ENCODE measurements around the gene GPC3.

Gene GPC3

GRCh38 chrX:133670383-133670782, 315.0 kb downstream of the GPC3 start:
- peak; percentile 48 for DNase-seq

- DNase-seq, result no peak
Measured at GRCh38 chrX:133669214-133669613, 316.2 kb downstream of the GPC3 start.

GRCh38 chrX:133668225-133668931, 317.0 kb downstream of the GPC3 start:
- no peak for DNase-seq

GRCh38 chrX:133666256-133666655, 319.1 kb downstream of the GPC3 start:
- no peak for DNase-seq

GRCh38 chrX:133661962-133662839, 323.2 kb downstream of the GPC3 start:
- DNase-seq, result no peak

- DNase-seq, result no peak
Measured at GRCh38 chrX:133660281-133660680, 325.1 kb downstream of the GPC3 start.

GRCh38 chrX:133658293-133658911, 327.0 kb downstream of the GPC3 start:
- DNase-seq, result no peak

- no peak for DNase-seq
Measured at GRCh38 chrX:133655275-133656265, 329.8 kb downstream of the GPC3 start.

GRCh38 chrX:133654811-133655210, 330.6 kb downstream of the GPC3 start:
- no peak for DNase-seq

- no peak for DNase-seq
Measured at GRCh38 chrX:133653358-133653757, 332.0 kb downstream of the GPC3 start.

- DNase-seq, result no peak
Measured at GRCh38 chrX:133652185-133652584, 333.2 kb downstream of the GPC3 start.

- DNase-seq, result no peak
Measured at GRCh38 chrX:133650239-133650638, 335.2 kb downstream of the GPC3 start.

- no peak for DNase-seq
Measured at GRCh38 chrX:133649651-133650050, 335.7 kb downstream of the GPC3 start.

GRCh38 chrX:133648594-133648993, 336.8 kb downstream of the GPC3 start:
- no peak for DNase-seq

- DNase-seq, result no peak
Measured at GRCh38 chrX:133646719-133647116, 338.7 kb downstream of the GPC3 start.

- no peak for DNase-seq
Measured at GRCh38 chrX:133645977-133646718, 339.2 kb downstream of the GPC3 start.

GRCh38 chrX:133645256-133645655, 340.1 kb downstream of the GPC3 start:
- DNase-seq, result no peak

GRCh38 chrX:133640161-133641015, 345.0 kb downstream of the GPC3 start:
- no peak for DNase-seq

- no peak for DNase-seq
Measured at GRCh38 chrX:133639726-133640125, 345.7 kb downstream of the GPC3 start.

GRCh38 chrX:133638285-133638684, 347.1 kb downstream of the GPC3 start:
- DNase-seq, result no peak

- DNase-seq, result no peak
Measured at GRCh38 chrX:133637765-133638164, 347.6 kb downstream of the GPC3 start.

Data from NCI-H82 (cell line).